HEK293T (cell line): ENCODE data around the gene SLMAP.

Source experiments
- ARNT ChIP-seq: fragments of 450-650 bp; IDR thresholded peaks from 2 replicates; pipeline ENCODE4 v1.6.1; 2017; ENCODE audit warnings: mild to moderate bottlenecking
- CTBP1 ChIP-seq: fragments of 450-650 bp; IDR thresholded peaks from 2 replicates; pipeline ENCODE4 v1.6.1; 2016; ENCODE audit warnings: borderline replicate concordance
- ELF4 ChIP-seq: fragments of 450-650 bp; IDR thresholded peaks from 2 replicates; pipeline ENCODE4 v1.6.1; 2017; ENCODE audit warnings: antibody characterized with exemption
- FOXM1 ChIP-seq: fragments of 450-650 bp; IDR thresholded peaks from 2 replicates; pipeline ENCODE4 v1.6.1; 2017; ENCODE audit warnings: mild to moderate bottlenecking, borderline replicate concordance
- HDGF ChIP-seq: fragments of 450-650 bp; IDR thresholded peaks from 2 replicates; pipeline ENCODE4 v1.6.1; 2017; ENCODE audit warnings: antibody characterized with exemption, borderline replicate concordance
- L3MBTL2 ChIP-seq: fragments of 450-650 bp; conservative IDR thresholded peaks from 2 replicates; pipeline ENCODE4 v1.6.1; 2016; ENCODE audit warnings: mild to moderate bottlenecking
- NFRKB ChIP-seq: fragments of 450-650 bp; IDR thresholded peaks from 2 replicates; pipeline ENCODE4 v1.6.1; 2016; ENCODE audit warnings: mild to moderate bottlenecking, moderate library complexity
- SP1 ChIP-seq: fragments of 450-650 bp; IDR thresholded peaks from 2 replicates; pipeline ENCODE4 v1.6.1; 2017
- SUZ12 ChIP-seq: fragments of 450-650 bp; IDR thresholded peaks from 2 replicates; pipeline ENCODE4 v1.6.1; 2016; ENCODE audit warnings: mild to moderate bottlenecking

GRCh38 chr3:57827757-57828156, 71.6 kb downstream of the SLMAP start:
- TF ChIP-seq SP1 (no peak), FOXM1 (no peak), ARNT (no peak), SUZ12 (no peak), L3MBTL2 (no peak), NFRKB (no peak), CTBP1 (no peak), HDGF (no peak), ELF4 (no peak)
